Fibroblast of mammary gland (primary cell): ENCODE data around the gene DMGDH.
A peak's percentile ranks its signal among the peaks of the same experiment; 100 is the strongest.

ENCODE experiments used
- DNase-seq: peaks from one replicate; pipeline ENCODE4 v3.0.0-alpha.2; 2010; ENCODE audit warnings: low read depth
- H3K4me3 ChIP-seq: 2 replicates; pipeline ENCODE4 v1.5.1; 2011; ENCODE audit warnings: low read depth, mild to moderate bottlenecking, low read length, moderate library complexity; ENCODE audit not compliant: control insufficient read depth
- CTCF ChIP-seq: conservative IDR thresholded peaks from 2 replicates; pipeline ENCODE4 v1.5.1; 2011; ENCODE audit warnings: low read depth, low read length, inconsistent platforms; ENCODE audit not compliant: control insufficient read depth, insufficient read depth

The DMGDH gene

GRCh38 chr5:79075646-79076426 is 6.4 kb upstream of the DMGDH start:
- no peak for TF ChIP-seq CTCF
- H3K4me3 ChIP-seq: no peak overlapping the region
- DNase-seq: peak; percentile 11

DNA sequence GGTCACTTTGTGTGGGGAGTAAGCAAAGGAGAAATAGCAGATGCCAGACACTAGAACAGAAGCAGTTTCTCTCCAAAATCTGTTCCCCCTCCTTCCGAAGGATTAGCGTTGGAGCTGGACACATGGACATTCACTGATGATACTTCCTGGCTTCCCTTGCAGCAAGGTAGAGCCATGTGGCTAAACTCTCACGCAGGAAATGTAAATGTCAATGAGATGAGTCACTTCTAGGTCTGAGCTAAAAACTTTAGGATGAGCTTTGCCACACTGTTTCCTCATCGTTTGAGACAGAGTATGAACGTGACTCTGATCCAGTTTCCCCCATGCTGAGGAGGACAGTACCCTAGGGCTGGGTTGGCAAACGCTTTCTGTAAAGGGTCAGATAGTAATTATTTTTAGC is 5.2 kb upstream of the DMGDH start:
- no peak for TF ChIP-seq CTCF
- H3K4me3 ChIP-seq: no peak overlapping the region
- DNase-seq: peak; percentile 72

DNA sequence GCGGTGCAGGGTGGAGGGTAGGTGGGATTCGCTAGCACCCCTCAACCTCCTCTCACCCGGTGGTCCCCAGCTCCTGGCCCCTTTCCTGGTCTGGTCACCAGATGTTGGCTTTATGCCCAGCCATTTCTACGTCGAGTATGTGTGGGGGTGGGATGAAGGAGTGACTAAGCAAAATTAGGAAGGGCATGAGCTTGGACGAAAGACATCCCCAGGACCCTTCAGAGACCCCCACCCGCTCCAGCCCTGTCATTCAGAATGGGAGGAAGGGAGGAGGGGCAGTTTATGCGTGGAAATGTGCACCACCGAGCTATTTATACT is 835 bp upstream of the DMGDH start:
- peak overlapping the region; percentile 45 for H3K4me3 ChIP-seq
- no peak for TF ChIP-seq CTCF
- DNase-seq: peak; percentile 63

DNA sequence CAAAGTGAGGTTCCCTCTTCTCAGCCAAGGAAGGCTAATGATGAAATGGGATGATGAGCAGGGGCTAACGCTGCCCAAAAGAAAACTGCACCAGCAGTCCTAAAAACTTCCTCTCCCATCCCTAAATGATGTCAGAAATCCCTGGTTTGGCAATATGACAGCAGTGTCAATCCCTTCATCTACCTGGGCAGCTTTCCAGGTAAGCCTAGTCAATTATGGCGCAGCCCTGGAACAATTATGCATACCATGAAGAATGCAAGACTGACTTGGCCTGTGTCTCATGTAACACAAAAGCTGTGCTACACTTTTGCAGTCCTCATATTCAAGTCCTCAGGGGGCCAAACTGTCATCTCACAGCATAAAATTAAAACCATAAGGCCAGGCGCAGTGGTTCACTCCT is 7.0 kb downstream of the DMGDH start:
- no peak for DNase-seq
- no peak for TF ChIP-seq CTCF

DNA sequence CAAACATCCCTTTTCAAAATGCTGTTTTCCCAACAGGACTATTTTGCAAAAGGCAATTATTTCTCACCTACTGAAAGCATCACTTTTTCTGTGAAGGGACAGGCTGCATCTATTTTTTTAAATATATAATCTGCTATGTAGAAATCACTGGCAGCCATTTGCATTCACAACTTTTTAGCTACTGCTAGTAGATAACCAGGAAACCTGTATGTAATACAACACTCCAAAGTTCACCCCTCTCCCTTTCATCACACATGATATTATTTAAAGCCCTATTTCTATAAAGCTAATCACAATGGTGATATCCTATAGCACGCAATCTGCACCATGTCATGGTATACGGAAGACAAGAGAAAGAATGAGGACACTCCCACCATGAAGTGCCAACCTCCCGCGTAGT is 9.8 kb downstream of the DMGDH start:
- no peak for TF ChIP-seq CTCF
- no peak overlapping the region for H3K4me3 ChIP-seq
- no peak for DNase-seq

More for the DNA sequence above, 7.0 kb downstream of the DMGDH start:
- H3K4me3 ChIP-seq: no peak overlapping the region

GRCh38 chr5:79056847-79057246 is 12.6 kb downstream of the DMGDH start:
- no peak for DNase-seq
- no peak overlapping the region for H3K4me3 ChIP-seq
- TF ChIP-seq CTCF: no peak

DNA sequence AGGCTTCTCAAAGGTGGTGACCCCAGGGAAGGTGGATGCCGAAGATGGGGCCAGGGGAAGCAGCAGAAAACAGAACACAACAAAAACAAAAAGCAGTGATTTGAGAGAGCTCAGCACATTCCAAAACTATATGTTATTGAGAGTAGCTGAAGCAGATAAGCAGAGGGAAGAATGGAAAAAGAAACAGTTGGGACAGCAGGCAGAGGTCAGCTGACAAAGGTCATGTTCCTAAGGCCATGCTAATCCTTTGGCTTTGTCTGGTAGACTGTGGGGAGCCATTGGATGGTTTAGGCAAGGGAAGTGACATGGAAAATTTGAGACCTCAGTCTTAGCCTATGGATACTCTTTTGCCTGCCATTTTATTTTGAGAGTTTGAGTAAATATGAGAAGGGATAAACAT is 14.5 kb downstream of the DMGDH start:
- H3K4me3 ChIP-seq: no peak overlapping the region
- TF ChIP-seq CTCF: no peak
- DNase-seq: no peak
